Measurements from ENCODE around the gene C11orf97. TPM values are rescaled to one million over a fixed set of nuclear protein-coding genes. Genes with fewer than 3 reads are reported as not detected.
"Not testable (repeated sequence)": the region's sequence is repeated elsewhere in the genome, so short reads cannot be mapped to it uniquely, and the experiment has no call there.

The C11orf97 gene
- total and polyA plus RNA-seq, 2 donors (not counting 3 experiments of a cell fraction or from before 2014, with no cell fraction given): not detected

DNA sequence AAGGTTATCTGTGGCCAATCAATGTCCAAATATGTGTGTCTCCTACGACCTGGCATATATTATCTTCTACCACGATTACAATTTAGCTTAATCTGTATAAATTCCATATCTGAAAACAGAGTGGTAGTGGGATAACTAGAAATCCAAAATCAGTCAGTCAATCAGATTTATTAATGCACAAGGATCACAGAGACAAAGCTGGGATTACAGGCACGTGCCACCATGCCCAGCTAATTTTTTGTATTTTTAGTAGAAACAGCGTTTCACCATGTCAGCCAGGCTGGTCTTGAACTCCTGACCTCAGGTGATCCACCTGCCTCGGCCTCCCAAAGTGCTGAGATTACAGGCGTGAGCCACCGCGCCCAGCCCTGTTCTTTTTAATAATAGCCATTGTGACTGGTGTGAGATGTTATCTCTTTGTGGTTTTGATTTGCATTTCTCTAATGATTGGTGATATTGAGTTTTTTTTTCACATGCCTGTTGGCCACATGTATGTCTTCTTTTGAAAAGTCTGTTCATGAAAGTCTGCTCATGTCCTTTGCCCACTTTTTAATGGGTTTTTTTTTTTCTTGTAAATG lies 43.6 kb downstream of the C11orf97 start:
- H3K4me3 ChIP-seq (replicated peaks in 1 of 3; ENCODE audit: insufficient read depth in 1 of 3, low read depth in 1 of 3, low read length in 3 of 3); dilution Hi-C loops (cut with MboI; ENCODE audit: extremely low pct_ligation_motif_present, low sequenced_read_pairs); FAIRE-seq; H3K9me3 ChIP-seq (replicated peaks; ENCODE audit: control insufficient read depth, insufficient read depth, low read length); H3K9ac ChIP-seq (replicated peaks; ENCODE audit: extremely low read depth, insufficient read depth, low read length); H3K9me1 ChIP-seq (replicated peaks; ENCODE audit: control insufficient read depth, extremely low read depth, insufficient read depth, low read length); H3K79me2 ChIP-seq (ENCODE audit: control insufficient read depth, insufficient read depth, low read length); H3K4me1 ChIP-seq (ENCODE audit: control insufficient read depth, extremely low read depth, insufficient read depth, low read length); H2AFZ ChIP-seq (ENCODE audit: low read depth, low read length); intact Hi-C loops (cut with micrococcal nuclease); H3K27ac ChIP-seq (ENCODE audit: insufficient read depth, low read depth, low read length); DNase-seq (ENCODE audit: low read depth, low spot score); POLR2A ChIA-PET; H3K36me3 ChIP-seq (ENCODE audit: control insufficient read depth in 2 of 2, extremely low read depth in 1 of 2, insufficient read depth in 2 of 2, low read length in 2 of 2); H3K4me2 ChIP-seq (ENCODE audit: insufficient read depth, low read length); H4K20me1 ChIP-seq (replicated peaks; ENCODE audit: control insufficient read depth, extremely low read depth, insufficient read depth, low read length); H3K27me3 ChIP-seq (ENCODE audit: control insufficient read depth in 2 of 2, insufficient read depth in 2 of 2, low read length in 2 of 2); BruUV-seq (replicated peaks): not testable (repeated sequence)
- CTCF ChIA-PET: interaction anchor here (1.7 kb wide), 1 partner anchor 9 kb away, joined by 4 read pairs; no protein-coding TSS in a partner anchor

DNA sequence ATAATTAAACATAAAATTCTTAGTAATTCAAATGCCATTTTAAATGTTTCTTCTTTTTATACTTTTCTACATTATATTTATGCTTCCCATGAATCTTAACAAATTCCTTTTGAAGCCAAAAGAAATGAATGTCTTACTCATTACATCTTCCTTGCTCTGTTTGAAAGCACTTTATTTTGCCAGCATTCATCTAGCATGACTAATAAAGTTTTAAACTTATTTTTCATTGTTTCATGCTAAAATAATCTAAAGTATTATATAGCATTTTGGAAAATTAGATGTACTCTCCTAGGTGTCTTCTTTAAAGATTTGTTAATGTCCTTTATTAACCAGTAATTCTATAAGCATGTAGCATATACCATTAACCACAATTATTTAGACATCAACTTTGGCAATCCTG lies 45.2 kb downstream of the C11orf97 start:
- DNase-seq (ENCODE audit: low read depth, low spot score) (no peak), FAIRE-seq (no peak)
- H3K36me3 ChIP-seq (ENCODE audit: control insufficient read depth in 2 of 2, extremely low read depth in 1 of 2, insufficient read depth in 2 of 2, low read length in 2 of 2): no peaks in the 10 kb centered on the region
- no peaks in the 10 kb centered on the region for H4K20me1 ChIP-seq (replicated peaks; ENCODE audit: control insufficient read depth, extremely low read depth, insufficient read depth, low read length)
- H3K27ac ChIP-seq (ENCODE audit: insufficient read depth, low read depth, low read length): no peak overlapping the region
- no peaks in the 10 kb centered on the region for H3K27me3 ChIP-seq (ENCODE audit: control insufficient read depth in 2 of 2, insufficient read depth in 2 of 2, low read length in 2 of 2)
- no peaks in the 10 kb centered on the region for H3K79me2 ChIP-seq (ENCODE audit: control insufficient read depth, insufficient read depth, low read length)
- no TSS peak for BruUV-seq (replicated peaks)
- no peak overlapping the region for H3K9ac ChIP-seq (replicated peaks; ENCODE audit: extremely low read depth, insufficient read depth, low read length)
- ChIA-PET POLR2A (no interaction called here), CTCF (interaction anchor here (1.7 kb wide), 1 partner anchor 10 kb away, joined by 4 read pairs; no protein-coding TSS in a partner anchor)
- H3K9me1 ChIP-seq (replicated peaks; ENCODE audit: control insufficient read depth, extremely low read depth, insufficient read depth, low read length): no peaks in the 10 kb centered on the region
- no peak overlapping the region for H3K4me2 ChIP-seq (ENCODE audit: insufficient read depth, low read length)
- no peak overlapping the region for H3K4me3 ChIP-seq (replicated peaks in 1 of 3; ENCODE audit: insufficient read depth in 1 of 3, low read depth in 1 of 3, low read length in 3 of 3)
- no peaks in the 10 kb centered on the region for H3K9me3 ChIP-seq (replicated peaks; ENCODE audit: control insufficient read depth, insufficient read depth, low read length)
- H2AFZ ChIP-seq (ENCODE audit: low read depth, low read length): no peak overlapping the region
- dilution Hi-C loops (cut with MboI; ENCODE audit: extremely low pct_ligation_motif_present, low sequenced_read_pairs): no loop called here
- intact Hi-C loops (cut with micrococcal nuclease): no loop called here
- TF ChIP-seq GATA2 (IDR thresholded peaks at IDR 0.05; ENCODE audit: insufficient read depth, insufficient read length, low read depth, low read length): no peak
- TF ChIP-seq, protein P1, sequence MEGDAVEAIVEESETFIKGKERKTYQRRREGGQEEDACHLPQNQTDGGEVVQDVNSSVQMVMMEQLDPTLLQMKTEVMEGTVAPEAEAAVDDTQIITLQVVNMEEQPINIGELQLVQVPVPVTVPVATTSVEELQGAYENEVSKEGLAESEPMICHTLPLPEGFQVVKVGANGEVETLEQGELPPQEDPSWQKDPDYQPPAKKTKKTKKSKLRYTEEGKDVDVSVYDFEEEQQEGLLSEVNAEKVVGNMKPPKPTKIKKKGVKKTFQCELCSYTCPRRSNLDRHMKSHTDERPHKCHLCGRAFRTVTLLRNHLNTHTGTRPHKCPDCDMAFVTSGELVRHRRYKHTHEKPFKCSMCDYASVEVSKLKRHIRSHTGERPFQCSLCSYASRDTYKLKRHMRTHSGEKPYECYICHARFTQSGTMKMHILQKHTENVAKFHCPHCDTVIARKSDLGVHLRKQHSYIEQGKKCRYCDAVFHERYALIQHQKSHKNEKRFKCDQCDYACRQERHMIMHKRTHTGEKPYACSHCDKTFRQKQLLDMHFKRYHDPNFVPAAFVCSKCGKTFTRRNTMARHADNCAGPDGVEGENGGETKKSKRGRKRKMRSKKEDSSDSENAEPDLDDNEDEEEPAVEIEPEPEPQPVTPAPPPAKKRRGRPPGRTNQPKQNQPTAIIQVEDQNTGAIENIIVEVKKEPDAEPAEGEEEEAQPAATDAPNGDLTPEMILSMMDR (IDR thresholded peaks at IDR 0.05; ENCODE audit: extremely low read depth in 1 of 2, insufficient read depth in 1 of 2, low read depth in 1 of 2, low read length in 2 of 2): no peak
- no peak for TF ChIP-seq FOS (IDR thresholded peaks at IDR 0.05; ENCODE audit: borderline replicate concordance, insufficient read depth, low read length)
- TF ChIP-seq POLR2A (IDR thresholded peaks at IDR 0.05; ENCODE audit: low read depth, low read length): no peak
- TF ChIP-seq EZH2 (IDR thresholded peaks at IDR 0.05; ENCODE audit: borderline replicate concordance, low read depth, low read length, severe bottlenecking): no peak
- TF ChIP-seq JUN (IDR thresholded peaks at IDR 0.05; ENCODE audit: borderline replicate concordance, insufficient read depth, insufficient read length, low read depth): no peak
- no peak for TF ChIP-seq POLR2AphosphoS5 (IDR thresholded peaks at IDR 0.05; ENCODE audit: insufficient read depth, low read depth, low read length)
- TF ChIP-seq, protein P2, sequence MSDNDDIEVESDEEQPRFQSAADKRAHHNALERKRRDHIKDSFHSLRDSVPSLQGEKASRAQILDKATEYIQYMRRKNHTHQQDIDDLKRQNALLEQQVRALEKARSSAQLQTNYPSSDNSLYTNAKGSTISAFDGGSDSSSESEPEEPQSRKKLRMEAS (IDR thresholded peaks at IDR 0.05; ENCODE audit: insufficient read depth, insufficient read length): no peak
- TF ChIP-seq MYC (IDR thresholded peaks at IDR 0.05; ENCODE audit: low read depth, low read length): no peak
- peaks cover 4% of the 10 kb centered on the region for H3K4me1 ChIP-seq (ENCODE audit: control insufficient read depth, extremely low read depth, insufficient read depth, low read length)
